Stimulated activated CD4-positive, alpha-beta T cell treated with anti-CD3 and anti-CD28 coated beads, TNF-alpha, amount 100 ng/mL, for 24 hours (primary cell): ENCODE data around the gene KIF13A.
"Not testable (repeated sequence)": the region's sequence is repeated elsewhere in the genome, so short reads cannot be mapped to it uniquely, and the experiment has no call there.

Experiments
- DNase-seq, 3 experiments: peaks; one replicate each; pipeline ENCODE4 v3.0.0-alpha.2; 2020; ENCODE audit warnings: low read depth in 3 of 3

The KIF13A gene

GRCh38 chr6:17932330-17932852, 55.0 kb downstream of the KIF13A start:
- DNase-seq: no peak

GRCh38 chr6:17931227-17931626, 56.2 kb downstream of the KIF13A start:
- no peak for DNase-seq

GRCh38 chr6:17930321-17930993, 57.0 kb downstream of the KIF13A start:
- no peak for DNase-seq

- no peak for DNase-seq
Measured at GRCh38 chr6:17928514-17929430, 58.7 kb downstream of the KIF13A start.

- DNase-seq: no peak
Measured at GRCh38 chr6:17927705-17928104, 59.7 kb downstream of the KIF13A start.

GRCh38 chr6:17923401-17923863, 64.0 kb downstream of the KIF13A start:
- DNase-seq: no peak

- DNase-seq: no peak
Measured at GRCh38 chr6:17921454-17921853, 66.0 kb downstream of the KIF13A start.

- no peak for DNase-seq
Measured at GRCh38 chr6:17919496-17919895, 67.9 kb downstream of the KIF13A start.

GRCh38 chr6:17917837-17918763, 69.3 kb downstream of the KIF13A start:
- DNase-seq: no peak

GRCh38 chr6:17914651-17915050, 72.8 kb downstream of the KIF13A start:
- DNase-seq: no peak

- DNase-seq: no peak
Measured at GRCh38 chr6:17912521-17912920, 74.9 kb downstream of the KIF13A start.

- not testable (repeated sequence) for DNase-seq
Measured at GRCh38 chr6:17911656-17912055, 75.8 kb downstream of the KIF13A start.

GRCh38 chr6:17910189-17910588, 77.2 kb downstream of the KIF13A start:
- no peak for DNase-seq

GRCh38 chr6:17908831-17909230, 78.6 kb downstream of the KIF13A start:
- DNase-seq: no peak

GRCh38 chr6:17907406-17908229, 79.8 kb downstream of the KIF13A start:
- DNase-seq: no peak

GRCh38 chr6:17905611-17906592, 81.5 kb downstream of the KIF13A start:
- DNase-seq: no peak

- DNase-seq: no peak
Measured at GRCh38 chr6:17904491-17905120, 82.8 kb downstream of the KIF13A start.

- no peak for DNase-seq
Measured at GRCh38 chr6:17902974-17903373, 84.5 kb downstream of the KIF13A start.

- DNase-seq: no peak
Measured at GRCh38 chr6:17901493-17901892, 85.9 kb downstream of the KIF13A start.
